ENCODE measurements around the gene EVPL. TPM values are rescaled to one million over a fixed set of nuclear protein-coding genes. Genes with fewer than 3 reads are reported as not detected.

Gene EVPL
- total and polyA plus RNA-seq, 5 donors, result 0.02 to 0.09 (median 0.07) TPM; not detected in 1

DNA sequence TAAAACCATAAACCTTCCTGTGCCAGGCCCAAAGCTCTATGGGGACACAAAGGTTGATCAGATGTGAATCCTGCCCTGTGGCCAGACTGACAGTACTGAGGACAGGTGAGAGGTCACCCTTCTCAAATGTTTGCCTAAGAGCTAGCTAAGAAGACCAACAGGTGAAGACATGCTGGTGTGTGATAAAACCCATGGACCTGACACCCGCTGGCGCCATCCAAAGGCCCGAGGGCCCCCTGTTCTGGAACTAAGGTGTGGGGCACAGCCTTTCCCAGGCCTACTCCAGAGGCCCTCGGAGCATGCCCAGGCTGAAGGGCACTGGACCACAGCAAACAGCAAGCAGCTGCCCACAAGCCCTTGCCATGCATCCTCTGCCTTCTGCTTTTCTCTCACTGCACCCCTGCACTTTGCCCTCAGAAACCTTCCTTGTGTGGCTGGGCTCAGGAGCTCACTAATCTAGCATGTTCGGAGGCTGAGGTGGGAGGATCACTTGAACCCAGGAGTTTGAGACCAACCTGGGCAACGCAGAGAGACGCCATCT, 31.7 kb downstream of the EVPL start:
- Histone ChIP-seq H3K4me1 (ENCODE audit: control insufficient read depth, insufficient read depth, low read length) (peaks cover 3% of the 10 kb centered on the region), H3K27ac (ENCODE audit: low read length) (no peak overlapping the region), H3K9me3 (ENCODE audit: control insufficient read depth, low read length) (no peaks in the 10 kb centered on the region), H3K4me3 (ENCODE audit: low read length) (no peak overlapping the region), H3K27me3 (ENCODE audit: control insufficient read depth, insufficient read depth) (no peaks in the 10 kb centered on the region)
- DNase-seq (peak in 1 of 3 donors; percentile 9), ATAC-seq (no peak)
- WGBS, result 97% methylated on average over 7 of the region's 7 CpGs
- intact Hi-C loops (cut with DNase I), result loop anchor here in 1 of 4 donors (10.0 kb wide), 1 partner anchor 51 kb away; the partner anchor contains the start of gene FBF1

DNA sequence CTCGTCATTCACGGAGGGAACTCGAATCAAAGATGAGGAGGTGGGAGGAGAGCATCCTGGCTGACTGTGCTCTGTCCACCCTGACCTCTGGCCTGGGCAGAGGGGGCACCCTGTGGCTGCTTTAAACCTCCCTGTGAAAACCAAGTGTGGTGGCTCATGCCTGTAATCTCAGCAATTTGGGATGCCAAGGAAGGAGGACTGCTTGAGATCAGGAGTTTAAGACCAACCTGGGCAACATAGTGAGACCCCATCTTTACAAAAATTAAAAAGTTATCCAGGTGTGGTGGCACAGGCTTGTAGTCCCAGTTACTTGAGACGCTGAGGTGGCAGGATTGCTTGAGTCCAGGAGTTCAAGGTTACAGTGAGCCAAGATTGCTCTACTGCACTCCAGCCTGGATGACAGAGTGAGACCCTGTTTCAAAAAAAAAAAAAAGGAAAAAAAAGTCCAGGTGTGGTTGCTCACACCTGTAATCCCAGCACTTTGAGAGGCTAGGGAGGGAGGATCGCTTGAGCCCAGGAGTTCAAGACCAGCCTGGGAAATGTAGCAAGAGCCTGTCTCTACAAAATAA, 32.2 kb downstream of the EVPL start:
- no peaks in the 10 kb centered on the region for H3K27me3 ChIP-seq (ENCODE audit: control insufficient read depth, insufficient read depth)
- DNase-seq, result no peak
- intact Hi-C loops (cut with DNase I), result loop anchor here in 1 of 4 donors (10.0 kb wide), 1 partner anchor 50 kb away; the partner anchor contains the start of gene FBF1
- no peak overlapping the region for H3K27ac ChIP-seq (ENCODE audit: low read length)
- no peaks in the 10 kb centered on the region for H3K9me3 ChIP-seq (ENCODE audit: control insufficient read depth, low read length)
- H3K4me3 ChIP-seq (ENCODE audit: low read length), result no peak overlapping the region
- H3K4me1 ChIP-seq (ENCODE audit: control insufficient read depth, insufficient read depth, low read length), result peaks cover 3% of the 10 kb centered on the region
- ATAC-seq, result no peak
- 90% methylated on average over 5 of the region's 5 CpGs for WGBS

DNA sequence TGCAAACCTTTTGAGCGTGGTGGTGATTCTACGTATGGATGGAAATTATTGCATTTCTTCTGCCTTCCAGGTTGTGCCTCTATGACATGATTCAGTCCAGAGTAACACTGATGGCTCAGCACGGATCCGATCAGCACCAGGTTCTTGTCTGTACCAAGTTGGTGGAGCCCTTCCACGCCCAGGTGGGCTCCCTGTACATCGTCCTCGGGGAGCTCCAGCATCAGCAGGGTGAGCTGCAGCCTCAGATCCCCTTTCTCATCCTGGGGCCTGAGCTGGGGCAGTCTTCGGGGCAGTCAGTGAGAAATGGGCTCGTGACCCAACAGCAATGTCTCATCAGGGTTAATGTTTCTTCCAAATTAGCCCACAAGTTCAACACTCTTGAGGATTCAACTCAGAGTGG, 35.7 kb downstream of the EVPL start:
- intact Hi-C loops (cut with DNase I), result loop anchor here in 1 of 4 donors (10.0 kb wide), 1 partner anchor 47 kb away; the partner anchor contains the start of gene FBF1
- Histone ChIP-seq H3K4me1 (ENCODE audit: control insufficient read depth, insufficient read depth, low read length) (no peaks in the 10 kb centered on the region), H3K9me3 (ENCODE audit: control insufficient read depth, low read length) (no peaks in the 10 kb centered on the region), H3K27ac (ENCODE audit: low read length) (no peak overlapping the region), H3K27me3 (ENCODE audit: control insufficient read depth, insufficient read depth) (no peaks in the 10 kb centered on the region), H3K4me3 (ENCODE audit: low read length) (no peak overlapping the region)
- no peak for ATAC-seq
- DNase-seq, result no peak
- 95% methylated on average over 9 of the region's 9 CpGs for WGBS

DNA sequence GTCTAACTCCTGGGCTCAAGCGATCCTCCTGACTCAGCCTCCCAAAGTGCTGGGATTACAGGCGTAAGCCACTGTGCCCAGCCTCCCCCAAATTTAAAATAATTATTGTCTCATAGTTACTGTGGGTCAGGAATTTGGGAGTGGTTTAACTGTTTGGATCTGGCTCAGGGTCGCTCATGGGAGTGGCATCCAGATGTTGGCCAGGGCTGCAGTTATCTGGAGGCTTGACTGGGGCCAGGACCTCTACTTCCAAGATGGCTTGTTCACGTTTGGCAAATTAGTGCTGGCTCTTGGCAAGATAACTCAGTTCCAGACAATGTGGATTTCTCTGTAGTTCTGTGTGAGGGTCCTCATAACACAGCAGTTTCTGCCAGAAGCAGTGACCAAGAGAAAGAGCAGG, 40.1 kb downstream of the EVPL start:
- 75% methylated on average over 4 of the region's 4 CpGs for WGBS

DNA sequence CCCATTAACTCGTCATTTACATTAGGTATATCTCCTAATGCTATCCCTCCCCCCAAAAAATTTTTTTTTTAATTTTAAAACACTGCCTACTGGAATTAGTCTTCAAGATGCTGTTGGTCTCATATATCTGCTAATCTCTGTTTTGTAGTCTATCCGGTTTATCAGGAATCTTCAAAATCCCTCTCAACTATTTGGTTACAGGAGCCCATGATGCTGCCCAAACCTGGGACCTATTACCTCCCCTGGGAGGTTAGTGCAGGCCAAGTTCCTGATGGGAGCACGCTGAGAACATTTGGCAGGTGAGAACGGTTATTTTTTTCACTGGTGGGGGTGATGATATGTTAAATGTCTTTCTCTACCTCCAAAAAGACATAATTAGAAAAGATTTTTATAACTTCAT, 41.1 kb downstream of the EVPL start:
- peaks cover 2% of the 10 kb centered on the region for H3K4me1 ChIP-seq (ENCODE audit: control insufficient read depth, insufficient read depth, low read length)
- ATAC-seq (no peak), DNase-seq (no peak)
- no peak overlapping the region for H3K27ac ChIP-seq (ENCODE audit: low read length)
- H3K4me3 ChIP-seq (ENCODE audit: low read length), result no peak overlapping the region
- intact Hi-C loops (cut with DNase I), result no loop called here
- no peaks in the 10 kb centered on the region for H3K27me3 ChIP-seq (ENCODE audit: control insufficient read depth, insufficient read depth)
- no peaks in the 10 kb centered on the region for H3K9me3 ChIP-seq (ENCODE audit: control insufficient read depth, low read length)
- 89% methylated on average over 4 of the region's 4 CpGs for WGBS

More for the DNA sequence above, 40.1 kb downstream of the EVPL start:
- H3K27me3 ChIP-seq (ENCODE audit: control insufficient read depth, insufficient read depth), result no peaks in the 10 kb centered on the region
- no peaks in the 10 kb centered on the region for H3K9me3 ChIP-seq (ENCODE audit: control insufficient read depth, low read length)
- no peak for ATAC-seq
- H3K4me3 ChIP-seq (ENCODE audit: low read length), result no peak overlapping the region
- DNase-seq, result no peak
- intact Hi-C loops (cut with DNase I), result no loop called here
- no peak overlapping the region for H3K27ac ChIP-seq (ENCODE audit: low read length)
- peaks cover 2% of the 10 kb centered on the region for H3K4me1 ChIP-seq (ENCODE audit: control insufficient read depth, insufficient read depth, low read length)

DNA sequence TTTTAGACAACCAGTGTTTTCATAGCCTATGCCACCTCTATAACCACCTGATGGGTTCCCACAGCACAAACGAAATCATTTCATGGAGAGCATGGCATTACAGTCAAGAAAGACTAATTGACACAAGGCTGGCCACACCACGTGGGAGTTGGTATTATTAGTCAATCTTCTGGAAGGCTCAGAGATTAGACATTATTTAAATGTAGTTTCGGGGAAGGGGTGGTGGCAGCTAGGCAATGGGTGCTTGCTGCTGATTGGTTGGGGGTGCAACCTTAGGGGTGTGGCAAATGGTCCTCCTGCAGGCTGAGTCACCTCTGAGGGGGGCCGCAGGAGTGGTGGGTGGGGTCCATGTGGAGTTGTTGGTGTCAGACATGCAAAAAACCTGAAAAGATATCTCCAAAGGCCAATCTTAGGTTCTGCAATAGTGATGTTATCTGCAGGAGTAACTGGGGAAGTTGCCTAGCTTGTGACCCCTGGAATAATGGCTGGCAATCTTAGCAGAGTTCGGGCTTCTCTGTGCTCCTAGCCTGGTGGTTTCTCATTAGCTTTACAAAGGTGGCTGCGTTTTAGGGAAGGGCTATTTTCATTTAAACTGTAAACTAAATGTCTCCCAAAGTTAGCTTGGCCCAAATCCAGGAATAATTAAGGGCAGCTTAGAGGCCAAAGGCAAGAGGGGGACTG, 43.5 kb downstream of the EVPL start:
- no peaks in the 10 kb centered on the region for H3K9me3 ChIP-seq (ENCODE audit: control insufficient read depth, low read length)
- no peak overlapping the region for H3K4me3 ChIP-seq (ENCODE audit: low read length)
- H3K27me3 ChIP-seq (ENCODE audit: control insufficient read depth, insufficient read depth), result no peaks in the 10 kb centered on the region
- intact Hi-C loops (cut with DNase I), result no loop called here
- peak overlapping the region; percentile 48 for H3K27ac ChIP-seq (ENCODE audit: low read length)
- peaks cover 4% of the 10 kb centered on the region for H3K4me1 ChIP-seq (ENCODE audit: control insufficient read depth, insufficient read depth, low read length)
- ATAC-seq (no peak), DNase-seq (peak in 1 of 3 donors; percentile 48)
- 64% methylated on average over 6 of the region's 6 CpGs for WGBS

DNA sequence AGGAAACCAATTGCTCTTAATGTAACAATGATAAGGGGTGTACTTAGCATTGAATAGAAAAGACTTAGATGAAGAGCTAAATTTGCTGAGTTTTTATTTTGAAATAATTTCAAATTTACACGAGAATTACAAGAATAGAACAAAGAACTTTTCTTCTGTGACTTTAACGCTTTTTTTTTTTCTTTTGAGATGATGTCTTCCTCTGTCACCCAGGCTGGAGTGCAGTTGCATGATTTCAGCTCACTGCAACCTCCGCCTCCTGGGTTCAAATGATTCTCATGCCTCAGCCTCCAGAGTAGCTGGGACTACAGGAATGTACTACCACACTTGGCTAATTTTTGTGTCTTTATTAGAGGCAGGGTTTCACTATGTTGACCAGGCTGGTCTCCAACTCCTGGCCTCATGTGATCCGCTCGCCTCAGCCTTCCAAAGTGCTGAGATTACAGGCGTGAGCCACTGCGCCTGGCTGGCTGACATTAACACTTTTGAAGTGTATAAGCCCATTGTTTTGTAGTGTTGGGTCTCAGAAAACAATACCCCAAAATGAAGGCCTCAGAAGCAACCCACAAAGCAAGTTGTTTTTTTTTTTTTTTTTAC, 46.0 kb downstream of the EVPL start:
- 60% methylated on average over 7 of the region's 7 CpGs for WGBS
- H3K4me1 ChIP-seq (ENCODE audit: control insufficient read depth, insufficient read depth, low read length), result peaks cover 4% of the 10 kb centered on the region
- no peak overlapping the region for H3K4me3 ChIP-seq (ENCODE audit: low read length)
- DNase-seq, result peak in 2 of 3 donors; percentile 61 to 73
- ATAC-seq, result no peak
- H3K9me3 ChIP-seq (ENCODE audit: control insufficient read depth, low read length), result no peaks in the 10 kb centered on the region
- intact Hi-C loops (cut with DNase I), result no loop called here
- H3K27me3 ChIP-seq (ENCODE audit: control insufficient read depth, insufficient read depth), result no peaks in the 10 kb centered on the region
- H3K27ac ChIP-seq (ENCODE audit: low read length), result peak overlapping the region; percentile 61

DNA sequence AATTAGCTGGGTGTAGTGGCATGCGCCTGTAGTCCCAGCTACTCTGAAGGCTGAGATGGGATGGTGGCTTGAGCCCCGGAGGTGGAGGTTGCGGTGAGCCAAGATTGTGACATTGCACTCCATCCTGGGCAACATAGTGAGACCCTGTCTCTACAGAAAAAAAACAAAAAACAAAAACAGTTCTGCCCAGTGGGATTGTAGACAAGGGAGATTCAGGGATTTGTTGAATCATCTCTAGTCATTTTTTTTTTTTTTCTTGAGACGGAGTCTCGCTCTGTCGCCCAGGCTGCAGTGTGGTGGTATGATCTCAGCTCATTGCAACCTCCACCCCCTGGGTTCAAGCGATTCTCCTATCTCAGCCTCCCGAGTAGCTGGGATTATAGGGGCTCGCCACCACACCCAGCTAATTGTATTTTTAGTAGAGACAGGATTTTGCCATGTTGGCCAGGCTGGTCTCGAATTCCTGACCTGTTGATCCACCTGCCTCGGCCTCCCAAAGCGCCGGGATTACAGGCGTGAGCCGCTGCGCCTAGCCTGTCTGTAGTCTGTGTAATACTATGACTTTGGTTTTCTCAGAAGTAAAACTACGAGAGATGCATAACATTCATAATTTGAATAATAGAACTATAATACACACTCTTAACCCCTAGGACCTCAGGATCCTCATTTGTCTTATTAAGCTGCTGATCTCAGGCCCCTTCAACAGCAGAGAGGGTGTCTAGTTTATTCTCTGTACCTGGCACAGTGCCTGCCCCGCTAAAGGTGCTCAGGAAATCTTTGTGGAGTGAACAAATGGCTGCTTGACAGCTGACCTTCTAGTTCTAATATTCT, 46.7 kb downstream of the EVPL start:
- H3K9me3 ChIP-seq (ENCODE audit: control insufficient read depth, low read length), result no peaks in the 10 kb centered on the region
- H3K4me3 ChIP-seq (ENCODE audit: low read length), result peak overlapping the region; percentile 85
- ATAC-seq (no peak), DNase-seq (no peak)
- peak overlapping the region; percentile 99 for H3K27ac ChIP-seq (ENCODE audit: low read length)
- intact Hi-C loops (cut with DNase I), result no loop called here
- H3K4me1 ChIP-seq (ENCODE audit: control insufficient read depth, insufficient read depth, low read length), result peaks cover 4% of the 10 kb centered on the region
- 86% methylated on average over 18 of the region's 18 CpGs for WGBS
- no peaks in the 10 kb centered on the region for H3K27me3 ChIP-seq (ENCODE audit: control insufficient read depth, insufficient read depth)

DNA sequence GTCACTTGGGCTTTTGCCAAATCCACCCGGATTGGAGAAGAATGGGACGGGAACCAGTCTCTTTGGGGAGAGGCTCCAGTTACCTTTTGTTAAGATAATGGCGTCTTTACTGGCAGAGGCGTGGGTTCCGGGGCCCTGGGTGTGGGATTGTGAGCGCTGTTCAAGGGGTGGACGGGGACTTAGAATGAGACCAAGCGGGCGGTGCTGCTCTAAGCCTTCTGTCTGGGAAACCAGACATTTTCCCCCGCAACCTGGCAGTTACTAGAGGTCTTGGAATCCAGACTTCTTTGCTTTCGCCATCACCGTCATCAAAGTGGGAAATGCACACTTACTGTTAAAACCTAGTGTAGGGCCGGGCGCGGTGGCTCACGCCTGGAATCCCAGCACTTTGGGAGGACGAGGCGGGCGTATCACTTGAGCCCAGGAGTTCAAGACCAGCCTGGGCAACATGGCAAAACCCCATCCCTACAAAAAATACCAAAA, 47.4 kb downstream of the EVPL start:
- H3K9me3 ChIP-seq (ENCODE audit: control insufficient read depth, low read length), result no peaks in the 10 kb centered on the region
- peaks cover 3% of the 10 kb centered on the region for H3K4me1 ChIP-seq (ENCODE audit: control insufficient read depth, insufficient read depth, low read length)
- 4% methylated on average over 19 of the region's 19 CpGs for WGBS
- H3K4me3 ChIP-seq (ENCODE audit: low read length), result peak overlapping the region; percentile 85
- H3K27me3 ChIP-seq (ENCODE audit: control insufficient read depth, insufficient read depth), result no peaks in the 10 kb centered on the region
- no peak for DNase-seq
- peak overlapping the region; percentile 99 for H3K27ac ChIP-seq (ENCODE audit: low read length)
- peak; percentile 41 to 61 for ATAC-seq
- intact Hi-C loops (cut with DNase I), result no loop called here

DNA sequence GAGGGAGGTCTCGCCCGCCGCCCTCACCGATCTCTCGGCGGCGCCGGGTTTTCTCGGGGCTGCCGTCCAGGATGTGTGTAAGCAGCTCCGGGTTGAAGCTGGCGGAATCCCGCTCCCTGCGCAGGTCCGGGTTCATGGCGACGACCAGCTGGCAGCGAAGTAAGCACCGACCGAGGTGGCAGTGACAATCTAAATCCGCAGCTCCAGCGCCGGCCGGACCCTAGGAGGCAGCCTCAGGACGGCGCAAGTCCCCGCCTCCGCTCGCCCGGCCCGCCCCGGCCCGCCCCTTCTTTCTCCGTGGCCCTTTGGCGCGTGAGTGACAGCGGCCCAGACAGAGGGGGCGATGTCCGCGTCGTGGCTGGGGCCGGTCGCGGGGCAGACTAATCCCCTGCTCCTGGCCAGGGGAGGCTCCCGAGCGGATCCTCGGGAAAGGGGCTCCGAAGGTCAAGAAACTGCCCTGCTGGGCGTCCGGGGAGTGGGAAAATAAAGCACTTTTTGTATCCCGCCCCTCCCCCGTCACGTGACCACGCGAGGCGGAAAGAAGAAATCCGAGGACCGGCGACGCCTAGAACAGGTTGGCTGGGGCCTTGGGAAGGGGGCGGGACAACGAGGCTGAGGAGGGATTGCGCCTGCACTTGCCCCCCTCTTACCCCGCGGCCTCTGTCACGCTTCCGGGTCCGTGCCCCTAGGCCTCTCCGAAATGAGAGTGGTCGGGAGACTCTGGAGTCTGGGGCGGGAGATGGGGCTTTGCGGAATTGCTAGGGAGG, 48.0 kb downstream of the EVPL start, which contains the start of the genes ACOX1 and TEN1:
Gene ACOX1, minus strand, starts transcription at position 229 of the 767 bp plus-strand sequence. Its CDS starts 93 bp downstream, at position 136.
Gene TEN1, plus strand, starts transcription at position 303 of the 767 bp plus-strand sequence. CDS start 6,953 bp downstream, outside the sequence.
- intact Hi-C loops (cut with DNase I), result no loop called here
- ATAC-seq (peak; percentile 98), DNase-seq (peak; percentile 99)
- Histone ChIP-seq H3K9me3 (ENCODE audit: control insufficient read depth, low read length) (no peaks in the 10 kb centered on the region), H3K27ac (ENCODE audit: low read length) (peak within 1 kb of the TSS; percentile 99), H3K27me3 (ENCODE audit: control insufficient read depth, insufficient read depth) (no peaks in the 10 kb centered on the region), H3K4me1 (ENCODE audit: control insufficient read depth, insufficient read depth, low read length) (peaks cover 2% of the 10 kb centered on the region), H3K4me3 (ENCODE audit: low read length) (peak within 1 kb of the TSS; percentile 85)
- WGBS, result under 1% methylated on average over 72 of the region's 72 CpGs
